T-helper 2 cell treated with Interferon-gamma antibody and Interleukin-4, amounts not matched to agents 100 ng/mL and 5 ng/mL, for 36 hours (primary cell): ENCODE measurements around the gene ZNF280A. TPM values are rescaled to one million over a fixed set of nuclear protein-coding genes. Genes with fewer than 3 reads are reported as not detected.

ENCODE experiments used
- intact Hi-C: fragments of 100-400 bp; cut with micrococcal nuclease; formaldehyde crosslinking; loops from one replicate; pipeline ENCODE4 v1.15.1; 2023
- total RNA-seq: library from RNA; stranded (reverse); gene quantifications from 2 replicates; pipeline ENCODE4 v1.2.3, GENCODE V29; 2022

Gene ZNF280A, protein sequence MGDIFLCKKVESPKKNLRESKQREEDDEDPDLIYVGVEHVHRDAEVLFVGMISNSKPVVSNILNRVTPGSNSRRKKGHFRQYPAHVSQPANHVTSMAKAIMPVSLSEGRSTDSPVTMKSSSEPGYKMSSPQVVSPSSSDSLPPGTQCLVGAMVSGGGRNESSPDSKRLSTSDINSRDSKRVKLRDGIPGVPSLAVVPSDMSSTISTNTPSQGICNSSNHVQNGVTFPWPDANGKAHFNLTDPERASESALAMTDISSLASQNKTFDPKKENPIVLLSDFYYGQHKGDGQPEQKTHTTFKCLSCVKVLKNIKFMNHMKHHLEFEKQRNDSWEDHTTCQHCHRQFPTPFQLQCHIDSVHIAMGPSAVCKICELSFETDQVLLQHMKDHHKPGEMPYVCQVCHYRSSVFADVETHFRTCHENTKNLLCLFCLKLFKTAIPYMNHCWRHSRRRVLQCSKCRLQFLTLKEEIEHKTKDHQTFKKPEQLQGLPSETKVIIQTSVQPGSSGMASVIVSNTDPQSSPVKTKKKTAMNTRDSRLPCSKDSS
- not detected in 2 replicates for total RNA-seq

DNA sequence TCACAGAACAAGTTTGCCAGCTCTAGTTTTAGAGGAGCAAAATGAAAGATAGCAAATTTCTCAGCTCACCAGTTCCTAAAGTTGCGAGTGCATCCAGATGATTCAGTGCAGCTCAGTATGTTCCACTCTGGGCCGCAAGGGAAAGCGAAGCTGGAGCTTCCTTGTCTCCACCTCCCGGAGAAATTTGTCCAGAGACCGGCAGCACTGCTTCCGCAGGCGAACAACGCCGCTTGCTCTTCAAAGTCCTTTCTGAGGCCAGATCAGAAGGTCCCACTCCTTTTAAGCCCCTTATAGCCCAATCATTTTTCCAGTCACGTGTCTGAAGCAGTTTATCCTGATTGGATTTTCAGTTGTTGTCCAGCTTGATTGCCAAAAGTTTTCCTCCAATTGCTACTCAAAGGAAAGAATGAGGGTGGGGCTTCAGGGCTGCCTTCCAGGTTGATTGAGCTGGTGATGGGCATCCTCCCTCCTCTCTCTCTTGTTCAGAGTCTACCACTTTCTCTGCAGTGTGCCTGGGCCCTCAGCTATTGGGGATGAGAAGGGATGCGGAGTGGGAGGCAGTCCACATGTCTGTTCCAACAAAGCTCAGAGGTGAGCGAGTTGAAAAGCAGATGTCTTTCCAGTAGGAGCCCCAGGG lies at the start of gene ZNF280A:
TSS of gene ZNF280A (minus strand) at position 251 of the 637 bp plus-strand sequence. CDS start 4,640 bp downstream, outside the sequence.
- intact Hi-C loops = no loop called here

DNA sequence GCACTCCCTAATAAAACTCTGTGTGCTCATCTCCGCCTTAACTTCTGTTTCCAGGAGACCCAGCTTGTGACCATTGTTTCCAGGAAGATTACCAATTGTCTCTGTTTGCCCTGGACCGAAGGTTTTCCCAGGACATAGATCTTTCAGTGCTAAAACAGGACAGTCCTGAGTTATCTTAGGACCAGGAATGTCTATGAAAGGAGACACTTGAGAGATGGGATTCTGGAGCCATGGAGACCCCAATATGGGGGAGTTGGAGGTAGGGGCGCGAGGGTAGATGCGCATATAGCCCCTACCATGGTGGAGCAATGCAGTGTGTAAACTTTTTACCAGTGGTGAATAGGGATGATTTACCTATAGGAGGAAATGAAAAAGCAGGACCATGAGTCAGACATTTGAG lies 49.1 kb upstream of the ZNF280A start:
- intact Hi-C loops = no loop called here

DNA sequence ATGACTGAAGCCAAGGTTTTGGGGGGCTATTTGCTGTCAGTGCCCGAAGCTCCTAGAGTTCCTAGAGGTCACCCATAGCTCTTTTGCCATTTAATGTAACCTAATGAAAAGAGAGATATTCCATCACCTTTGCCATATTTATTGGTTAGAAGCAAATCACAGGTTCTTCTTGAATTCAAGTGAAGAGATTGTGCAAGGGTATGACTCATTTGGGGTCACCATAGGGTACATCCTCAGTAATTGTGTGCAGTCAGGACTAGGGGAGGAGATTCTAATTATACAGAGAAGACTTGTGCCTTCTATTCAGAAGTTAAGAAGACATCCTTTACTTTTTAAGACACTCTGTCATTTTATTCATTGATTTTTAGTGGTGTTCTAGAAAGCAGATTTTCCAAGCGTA lies 45.9 kb upstream of the ZNF280A start:
- intact Hi-C loops = no loop called here

DNA sequence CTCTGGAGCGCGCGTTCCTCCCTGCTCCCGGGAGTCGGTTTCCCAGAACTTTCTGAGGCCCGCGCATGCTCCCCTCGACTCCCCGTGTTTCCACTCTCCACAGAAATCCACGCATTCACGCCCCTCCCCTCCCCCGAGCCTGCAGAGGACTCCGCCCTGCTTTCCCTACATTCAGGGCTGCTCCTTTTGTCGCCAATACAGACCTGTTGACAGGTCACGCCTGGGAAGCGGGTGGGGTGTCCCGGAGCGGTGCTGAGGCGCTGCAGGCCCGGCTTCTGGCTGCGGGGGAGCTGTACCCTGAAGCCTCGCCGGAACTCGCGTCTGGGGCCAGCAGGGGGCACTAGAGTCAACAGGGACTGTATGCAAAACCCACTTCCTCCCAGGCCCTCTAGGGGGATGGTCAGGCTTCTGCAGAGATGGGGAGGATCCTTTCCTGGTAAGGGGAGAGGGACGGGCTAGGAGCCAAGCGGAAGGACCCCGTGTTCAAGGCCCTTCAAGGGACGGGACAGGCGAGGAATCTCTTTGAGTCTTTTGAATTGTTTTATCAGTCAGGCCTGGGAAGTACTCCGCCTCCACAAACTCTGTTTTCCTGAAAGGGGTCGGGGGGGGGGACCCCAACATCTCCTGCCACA lies 39.0 kb upstream of the ZNF280A start, which contains the start of gene PRAME:
TSS of gene PRAME (minus strand) at position 294 of the 632 bp plus-strand sequence. CDS start 2,433 bp downstream, outside the sequence.
- intact Hi-C loops = no loop called here

DNA sequence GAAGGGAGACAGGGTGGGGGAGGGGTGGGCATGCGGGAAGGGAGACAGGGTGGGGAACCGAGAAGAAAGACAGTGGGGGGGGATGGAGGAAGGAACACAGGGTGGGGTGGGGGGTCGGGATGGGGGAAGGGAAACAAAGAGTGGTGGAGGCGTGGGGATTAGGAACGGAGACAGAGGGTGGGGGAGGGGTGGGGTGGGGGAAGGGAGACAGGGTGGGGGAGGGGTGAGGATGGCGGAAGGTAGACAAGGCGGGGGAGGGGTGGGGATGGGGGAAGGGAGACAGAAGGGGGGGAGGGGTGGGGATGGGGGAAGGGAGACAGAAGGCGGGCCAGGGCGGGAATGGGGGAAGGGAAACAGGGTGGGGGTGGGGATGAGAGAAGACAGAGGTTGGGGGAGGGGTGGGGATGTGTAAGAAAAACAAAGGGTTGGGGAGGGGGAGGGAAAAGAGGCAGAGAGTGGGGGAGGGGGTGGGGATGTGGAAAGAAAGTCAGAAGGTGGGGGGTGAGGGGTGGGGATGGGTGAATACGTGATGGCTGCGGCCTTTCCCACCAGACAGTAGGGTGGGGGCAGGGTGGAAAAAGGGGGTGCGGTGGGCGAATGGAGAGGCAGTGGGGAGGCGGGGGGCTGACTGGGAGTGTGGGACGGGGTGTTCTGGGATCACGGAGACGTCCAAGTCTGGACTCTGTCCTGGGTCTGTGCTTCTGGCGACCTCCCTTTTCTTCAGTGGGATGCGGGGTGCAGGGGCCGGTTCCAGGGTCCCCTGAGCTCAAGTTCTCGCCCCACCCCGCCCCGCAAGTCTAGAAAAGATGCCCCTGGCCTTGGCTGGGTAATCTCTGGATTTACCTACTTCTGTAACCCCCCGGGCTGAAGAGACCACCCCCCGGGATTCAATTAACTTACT lies 38.3 kb upstream of the ZNF280A start:
- intact Hi-C loops = no loop called here

DNA sequence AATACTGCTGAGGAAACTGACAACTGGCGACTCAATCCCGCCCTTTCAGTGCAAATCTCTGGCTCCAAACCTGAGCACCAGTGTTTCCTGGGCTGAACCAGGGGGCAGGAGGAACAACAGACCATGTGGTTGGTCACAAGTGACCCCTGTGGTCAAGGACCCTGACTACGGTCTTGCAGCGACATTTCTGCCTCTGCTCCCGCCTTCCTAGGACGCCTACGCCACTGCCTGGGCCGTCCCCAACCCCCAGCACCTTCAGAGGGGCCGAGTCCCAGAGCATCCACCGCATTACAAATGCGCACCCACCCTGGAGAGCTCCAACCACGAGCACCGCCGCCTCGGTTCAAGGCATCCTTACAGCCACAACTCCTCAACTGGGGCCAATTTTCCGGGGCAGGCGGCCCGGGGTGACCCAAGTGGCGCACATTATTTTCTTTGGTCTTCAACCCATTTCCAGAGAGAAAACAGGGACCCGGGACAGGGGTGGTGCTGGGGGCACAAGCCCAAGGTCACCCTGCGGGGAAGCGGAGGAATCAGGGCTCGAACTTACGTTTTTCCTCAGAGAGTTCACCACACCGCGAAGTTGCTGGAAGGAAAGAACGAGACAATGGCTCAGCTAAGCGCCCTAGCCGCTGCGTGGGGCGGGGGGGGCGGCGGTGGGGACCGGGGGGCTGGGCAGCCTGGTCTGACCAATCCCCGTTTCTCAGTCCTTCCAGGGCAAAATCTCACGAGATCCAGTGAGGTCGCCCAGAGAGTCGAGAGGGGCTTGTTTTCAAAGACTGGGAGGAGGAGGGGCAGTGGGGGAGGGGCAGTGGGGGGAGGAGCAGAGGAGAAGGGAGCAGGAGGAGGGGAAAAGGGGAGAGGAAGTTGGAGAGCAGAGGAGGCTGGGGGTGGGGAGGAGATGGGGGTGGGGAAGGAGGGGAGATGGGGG lies 37.2 kb upstream of the ZNF280A start:
- intact Hi-C loops = no loop called here

DNA sequence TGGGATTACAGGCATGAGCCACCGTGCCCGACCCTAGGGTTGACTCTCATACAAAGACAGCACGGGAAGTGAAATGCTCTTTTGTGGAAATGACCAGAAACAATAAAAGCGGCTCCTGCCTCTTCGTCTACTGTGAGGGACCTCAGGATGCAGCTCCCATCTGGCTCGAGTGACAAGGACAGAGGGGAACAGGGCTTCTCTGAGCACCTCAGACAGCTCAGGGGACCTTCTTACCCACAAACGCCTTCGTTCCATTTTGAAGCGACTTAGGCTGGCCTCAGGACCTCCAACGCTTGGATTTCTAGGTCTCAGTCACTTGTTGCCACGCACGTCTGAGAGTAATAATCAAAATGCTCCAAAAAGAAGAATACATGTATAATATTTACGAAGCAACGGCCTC lies 36.5 kb upstream of the ZNF280A start:
- intact Hi-C loops = no loop called here

DNA sequence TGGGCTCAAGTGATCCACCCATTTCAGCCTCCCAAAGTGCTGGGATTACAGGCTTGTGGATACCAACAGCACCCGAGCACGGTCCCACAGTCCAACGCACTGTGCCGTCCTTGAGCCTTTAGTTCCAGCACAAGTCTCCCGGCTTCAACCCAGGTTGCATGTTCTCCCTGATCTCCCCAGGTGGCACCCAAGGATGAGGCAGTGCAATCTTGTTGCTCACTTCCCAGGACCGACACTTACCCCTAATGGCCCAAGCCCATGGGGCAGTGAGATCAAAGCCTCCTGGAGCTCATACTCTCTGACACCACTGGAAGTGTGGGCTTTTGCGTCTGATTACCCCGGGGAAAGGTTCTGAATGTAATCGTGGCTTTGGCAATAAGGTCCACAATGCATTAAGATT lies 35.5 kb upstream of the ZNF280A start:
- intact Hi-C loops = no loop called here

DNA sequence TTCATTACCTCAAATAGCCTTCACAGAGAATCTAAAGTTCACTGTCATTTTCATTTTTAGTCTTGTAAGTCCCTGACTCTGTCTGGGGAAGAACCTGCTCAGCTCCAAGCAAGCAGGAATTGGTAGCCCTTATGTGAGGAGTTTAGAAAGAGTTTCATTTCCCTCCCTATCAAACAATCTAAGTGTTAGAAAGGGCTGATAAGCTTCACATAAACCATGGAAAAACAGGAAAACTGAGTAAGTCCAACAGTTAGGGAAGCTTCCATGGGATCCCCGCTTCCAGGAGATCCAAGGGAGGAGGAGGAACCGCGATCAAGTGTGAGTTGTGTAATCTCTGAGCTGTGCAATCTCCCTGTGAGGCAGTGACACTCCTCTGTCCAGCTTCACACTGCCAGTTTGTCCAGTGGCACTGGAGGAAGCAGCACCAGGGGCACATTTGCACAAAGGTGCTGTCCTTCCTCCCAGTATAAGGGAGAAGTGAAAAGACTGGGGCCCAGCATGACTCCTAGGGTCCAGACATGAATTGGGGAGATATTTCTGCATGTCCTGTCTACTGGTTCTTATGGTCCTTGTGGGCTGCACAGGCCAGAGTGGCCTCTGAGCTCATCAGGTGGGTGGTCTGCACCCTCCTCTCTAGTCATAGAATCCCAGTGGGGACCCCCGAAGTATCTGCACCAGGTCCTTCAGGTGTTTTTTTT lies 34.7 kb upstream of the ZNF280A start:
- intact Hi-C loops = no loop called here

DNA sequence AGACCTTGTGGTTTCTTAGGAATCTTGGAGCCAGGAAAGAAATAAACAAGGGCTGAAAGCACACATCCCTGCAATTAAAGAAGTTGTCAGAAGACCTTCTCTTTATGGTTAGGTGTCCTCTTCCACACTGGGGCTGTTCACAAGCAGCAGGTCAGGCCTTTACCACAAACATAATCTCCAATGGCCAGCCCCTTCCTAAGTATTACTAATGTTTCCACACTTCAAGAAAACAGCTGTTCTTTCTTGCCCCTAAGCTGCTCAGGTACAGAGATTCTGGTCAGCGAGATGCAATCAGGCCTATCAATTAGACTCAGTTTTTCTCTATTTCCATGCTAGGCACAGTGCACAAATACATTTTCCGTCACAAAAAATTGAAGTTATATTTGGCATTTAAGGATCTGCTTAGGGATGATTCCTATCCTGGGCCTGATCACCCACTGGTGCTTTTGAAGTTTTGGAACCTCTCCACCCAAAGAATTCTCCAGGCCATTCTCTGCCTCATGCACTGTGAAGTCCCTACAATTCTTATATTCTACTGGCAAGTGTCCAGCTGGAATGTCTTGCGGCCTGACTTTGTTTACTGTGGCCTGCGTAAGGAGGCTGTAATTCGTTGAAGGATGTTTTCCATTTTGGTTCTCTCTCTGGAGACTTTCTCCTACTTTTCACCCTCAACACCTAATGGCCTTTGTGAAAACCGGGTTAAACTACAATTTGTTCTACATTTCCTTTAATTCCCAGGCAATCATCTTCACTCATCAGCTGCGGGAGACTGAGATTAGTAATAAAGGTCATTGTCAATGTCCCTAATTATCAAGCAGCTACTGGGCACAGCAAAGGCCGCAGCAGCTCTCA lies 33.9 kb upstream of the ZNF280A start:
- intact Hi-C loops = no loop called here

DNA sequence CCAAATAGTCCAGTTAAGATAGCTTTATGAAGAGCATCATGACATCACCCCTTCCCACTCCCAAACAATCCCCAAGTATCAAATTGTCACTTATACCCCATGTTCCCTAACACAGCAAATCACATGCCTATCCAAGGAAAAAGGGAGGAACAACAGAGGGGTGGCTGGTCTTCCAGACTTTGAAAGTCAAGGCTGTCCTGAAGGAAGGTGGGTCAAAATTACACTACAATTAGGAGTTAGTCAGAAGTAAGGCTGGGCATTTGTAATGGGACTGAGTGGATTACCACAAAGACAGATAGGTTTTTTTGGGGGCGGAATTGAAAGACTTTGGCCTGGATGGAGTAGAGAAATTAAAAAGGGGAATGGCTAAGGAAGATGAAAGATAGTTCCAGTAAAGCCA lies 33.1 kb upstream of the ZNF280A start:
- intact Hi-C loops = no loop called here

DNA sequence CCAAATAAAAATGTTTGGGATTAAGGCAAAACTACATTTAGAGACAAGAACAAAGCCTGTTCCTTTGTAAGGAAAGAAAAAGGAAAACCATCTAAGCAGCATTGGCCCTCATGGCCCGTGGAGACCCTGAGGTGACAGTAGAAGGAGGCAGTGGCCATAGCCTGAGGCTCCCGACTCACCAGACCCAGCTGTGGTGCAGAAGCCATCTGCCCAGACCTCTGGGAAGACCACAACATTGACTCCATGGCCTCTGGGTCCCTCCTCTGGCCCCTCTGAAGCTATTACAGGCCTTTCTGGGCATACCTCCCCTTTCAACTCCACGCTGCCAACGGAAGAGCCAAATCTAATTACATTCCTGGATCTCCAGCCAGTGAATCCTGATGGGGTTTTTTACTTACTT lies 32.6 kb upstream of the ZNF280A start:
- intact Hi-C loops = no loop called here

DNA sequence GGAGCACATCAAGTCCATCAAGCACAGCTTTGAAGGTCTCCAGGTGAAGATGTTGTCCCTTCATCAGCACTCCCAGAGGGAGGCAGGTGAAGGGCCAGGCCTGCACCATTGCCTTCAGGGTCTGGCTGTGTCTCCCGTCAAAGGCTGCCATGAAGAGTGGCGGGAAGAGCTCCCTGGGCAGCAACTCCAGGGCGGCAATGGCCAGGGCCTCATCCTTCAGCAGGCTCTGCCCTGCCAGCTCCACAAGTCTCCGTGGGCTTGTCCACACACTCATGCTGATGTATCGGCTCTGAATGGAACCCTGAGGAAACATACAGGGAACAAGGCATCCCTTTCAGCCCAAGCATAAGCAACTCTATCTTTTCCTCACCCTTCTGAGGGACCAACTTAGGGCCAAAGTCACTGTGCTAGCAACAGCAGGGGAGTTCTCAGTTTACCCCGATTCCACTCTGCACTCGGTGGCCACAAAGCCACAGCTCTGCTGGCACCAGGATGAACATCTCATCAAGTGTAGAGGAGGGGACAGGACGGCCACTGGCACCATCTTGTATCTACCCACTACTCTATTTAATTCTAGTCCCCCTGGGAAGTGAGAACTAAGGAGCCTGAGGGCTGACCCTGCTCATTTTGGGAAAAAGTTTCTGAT lies 30.8 kb upstream of the ZNF280A start:
- intact Hi-C loops = no loop called here

DNA sequence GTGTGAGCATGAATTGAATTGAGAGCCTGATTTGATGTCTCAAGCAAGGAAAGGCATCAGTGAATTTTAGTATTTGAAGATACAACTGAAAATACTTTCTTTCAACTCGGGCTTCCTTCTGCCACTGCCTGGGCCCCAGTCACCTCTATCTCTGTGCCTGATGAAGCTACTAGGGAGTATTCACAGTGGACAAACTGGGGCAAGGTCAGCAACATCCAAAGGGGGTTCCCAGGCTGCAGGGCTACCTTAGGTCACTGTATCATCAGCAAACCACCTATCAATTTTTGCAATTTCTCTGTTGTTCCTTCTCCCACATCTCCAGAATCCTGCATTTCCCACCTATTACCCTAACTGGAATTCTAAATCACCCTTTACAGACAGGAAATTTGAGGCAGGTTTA lies 28.8 kb upstream of the ZNF280A start:
- intact Hi-C loops = no loop called here

DNA sequence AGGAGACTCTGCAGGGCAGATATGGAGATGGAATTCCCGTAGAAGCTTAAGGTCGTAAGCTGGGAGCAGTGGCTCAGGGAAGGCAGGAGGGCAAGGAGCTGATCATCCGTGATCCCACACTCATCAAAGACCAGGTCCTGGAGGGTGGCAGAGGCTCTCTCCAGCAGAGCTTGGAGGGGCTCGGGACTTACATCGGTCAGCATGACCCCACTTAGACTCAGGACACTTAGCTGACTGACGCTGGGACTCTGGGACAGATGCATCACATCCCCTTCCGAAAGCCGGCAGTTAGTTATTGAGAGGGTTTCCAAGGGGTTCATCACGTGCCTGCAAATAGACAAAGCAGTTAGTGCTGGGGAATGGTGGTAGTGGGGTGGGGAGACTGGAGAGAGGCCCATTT lies 28.2 kb upstream of the ZNF280A start:
- intact Hi-C loops = no loop called here

DNA sequence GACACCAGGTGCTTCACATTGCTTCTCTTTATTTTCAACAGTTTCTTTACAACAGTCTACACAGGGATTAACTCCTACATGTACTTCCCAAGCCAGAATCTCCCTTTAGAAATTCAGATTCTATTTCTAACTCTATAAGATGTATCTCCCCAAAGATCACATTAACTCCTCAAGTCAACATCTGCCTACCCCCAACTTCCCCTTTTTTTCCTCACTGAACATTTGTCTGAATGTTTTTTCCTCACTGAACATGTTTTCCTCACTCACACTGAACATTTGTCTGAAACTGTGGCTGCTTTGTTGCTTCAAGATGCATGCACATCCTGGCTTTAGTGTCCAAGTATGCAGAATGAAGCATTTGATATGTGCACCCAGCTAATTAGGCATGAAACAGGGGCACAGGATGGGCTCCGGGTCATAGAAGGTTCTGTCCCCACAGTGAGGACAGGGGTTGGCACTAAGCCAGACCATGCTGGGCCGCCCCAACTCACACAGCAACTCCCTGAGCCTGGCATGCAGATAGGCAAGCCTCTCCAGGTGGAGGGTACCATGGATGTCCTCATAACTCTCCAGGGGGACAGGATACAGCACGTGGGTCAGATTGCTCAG lies 27.7 kb upstream of the ZNF280A start:
- intact Hi-C loops = no loop called here

DNA sequence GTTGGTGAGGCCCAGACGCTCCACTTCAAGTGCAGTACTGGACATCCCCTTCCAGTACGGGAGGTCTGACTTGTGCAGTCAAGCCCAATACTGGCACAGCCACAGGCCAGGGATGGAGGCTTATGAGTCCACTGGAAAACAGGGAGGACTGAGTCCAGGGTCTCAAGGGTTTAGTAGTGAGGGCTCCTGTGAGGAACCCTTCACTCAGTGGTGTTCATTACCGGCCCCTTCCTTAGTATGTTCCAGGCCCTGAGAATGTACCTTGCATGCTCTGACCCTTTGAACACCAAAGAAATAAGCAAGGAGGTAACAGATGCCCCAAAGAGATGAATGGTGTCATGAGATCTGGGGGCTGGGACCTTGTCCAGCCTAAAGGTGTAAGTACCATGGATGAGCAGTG lies 27.2 kb upstream of the ZNF280A start:
- intact Hi-C loops = no loop called here
